ENCODE measurements around the gene CLCN6.

Gene CLCN6

GRCh38 chr1:11780380-11781147 is 25.4 kb upstream of the CLCN6 start:
- no peak for DNase-seq (ENCODE audit: low spot score)

GRCh38 chr1:11781297-11781696 is 24.7 kb upstream of the CLCN6 start:
- no peak for DNase-seq (ENCODE audit: low spot score)

DNA sequence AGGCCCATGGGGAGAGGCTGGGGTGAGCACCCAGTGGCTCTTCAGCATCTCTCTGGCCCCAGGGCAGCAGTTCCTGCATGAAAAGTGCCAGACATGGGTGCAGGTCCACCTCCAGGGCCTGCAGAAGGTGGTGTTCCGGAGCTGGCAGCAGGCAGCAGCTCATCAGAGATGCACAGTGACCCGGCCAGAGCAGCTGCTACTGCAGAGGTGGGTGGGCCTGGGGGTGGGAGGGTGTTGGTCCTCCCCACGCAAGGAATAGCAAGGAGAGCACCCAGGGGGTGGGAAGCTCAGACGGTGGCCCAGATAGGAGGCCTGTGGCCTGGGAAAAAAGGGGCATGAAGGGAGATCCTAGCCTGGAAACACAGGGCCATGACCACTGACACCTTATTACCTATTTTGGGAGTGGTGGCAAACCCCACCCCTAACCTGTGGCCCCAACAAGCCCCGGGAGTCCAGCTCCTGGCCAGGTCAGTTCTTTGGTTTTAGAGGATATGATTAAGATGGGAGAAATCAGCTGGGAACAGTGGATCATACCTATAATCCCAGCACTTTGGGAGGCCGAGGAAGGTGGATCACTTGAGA is 23.8 kb upstream of the CLCN6 start:
- no peak for DNase-seq (ENCODE audit: low spot score)

- no peak for DNase-seq (ENCODE audit: low spot score)
These were observed 22.4 kb upstream of the CLCN6 start for GRCh38 chr1:11783556-11783955.

DNA sequence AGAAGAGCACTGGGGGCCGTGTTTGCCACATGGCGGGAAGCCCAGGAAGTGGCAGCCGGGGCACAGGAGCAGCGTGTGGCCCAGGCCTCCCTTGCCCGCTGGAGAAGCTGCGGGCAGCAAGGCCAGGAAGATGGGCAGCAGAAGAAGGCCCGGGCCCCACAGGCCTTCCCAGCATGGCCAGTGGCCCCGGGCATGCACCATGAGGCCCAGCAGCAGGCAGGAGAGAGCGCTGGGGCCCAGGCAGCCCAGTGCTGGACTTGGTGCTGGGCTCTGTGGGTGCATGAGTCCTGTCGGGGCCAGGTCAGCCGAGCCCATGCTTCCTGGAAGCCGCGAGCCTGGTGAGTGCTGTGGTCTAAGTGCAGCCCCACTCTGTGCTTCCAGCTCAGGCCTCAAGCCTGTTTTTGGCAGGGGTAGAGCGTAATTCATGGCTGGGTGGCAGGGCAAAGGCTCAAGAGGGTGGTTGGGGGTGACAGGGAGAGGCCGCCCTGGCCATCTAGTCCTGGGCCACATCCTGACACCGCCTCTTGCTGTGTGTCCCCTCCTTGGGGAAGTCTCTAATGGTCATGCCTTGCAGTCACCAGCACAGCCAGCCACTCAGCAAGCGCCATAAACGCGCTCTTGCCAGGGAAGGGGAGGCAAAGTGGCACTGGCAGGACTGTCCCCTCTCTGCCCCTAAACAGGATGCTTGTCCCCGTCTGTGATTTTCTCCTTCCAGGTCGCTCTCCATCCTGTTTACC is 21.6 kb upstream of the CLCN6 start:
- DNase-seq (ENCODE audit: low spot score): no peak

DNA sequence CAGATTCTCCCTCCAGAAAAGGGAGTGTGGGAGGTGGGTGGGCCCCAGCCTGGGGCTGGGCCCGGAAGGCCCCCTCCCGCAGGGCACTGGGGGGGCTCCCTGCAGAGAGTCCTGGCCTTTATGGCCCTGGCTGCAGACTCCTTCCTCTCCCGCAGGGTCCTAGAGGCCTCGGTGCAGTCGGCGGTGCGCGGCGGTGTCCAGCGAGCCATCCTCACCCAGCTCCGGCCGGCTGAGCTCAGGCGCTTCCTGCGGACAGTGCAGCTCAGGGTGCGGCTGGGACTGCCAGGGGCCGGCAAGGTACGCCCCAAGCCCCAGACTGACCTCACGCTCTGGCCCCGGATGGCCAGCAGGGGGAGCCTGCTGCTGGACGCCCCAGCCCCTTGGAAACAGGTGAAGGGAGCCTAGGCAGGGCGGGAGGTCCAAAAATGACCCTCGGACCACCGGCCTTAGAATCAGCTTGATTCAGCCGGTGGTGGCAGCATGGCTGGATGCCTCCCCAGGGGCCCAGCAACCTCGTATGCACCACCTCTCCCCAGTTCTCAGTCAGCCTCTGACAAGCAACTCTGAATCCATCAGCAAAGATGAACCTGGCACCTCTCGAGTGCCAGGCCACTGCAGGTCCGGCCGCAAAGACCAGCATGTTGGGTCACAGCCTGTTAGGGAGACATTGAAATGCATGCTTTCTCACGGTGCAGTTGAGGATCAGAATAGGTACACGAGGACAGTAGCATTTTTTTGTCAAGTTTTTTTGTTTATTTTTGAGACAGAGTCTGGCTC is 20.8 kb upstream of the CLCN6 start:
- peak; percentile 76 for DNase-seq (ENCODE audit: low spot score)

DNA sequence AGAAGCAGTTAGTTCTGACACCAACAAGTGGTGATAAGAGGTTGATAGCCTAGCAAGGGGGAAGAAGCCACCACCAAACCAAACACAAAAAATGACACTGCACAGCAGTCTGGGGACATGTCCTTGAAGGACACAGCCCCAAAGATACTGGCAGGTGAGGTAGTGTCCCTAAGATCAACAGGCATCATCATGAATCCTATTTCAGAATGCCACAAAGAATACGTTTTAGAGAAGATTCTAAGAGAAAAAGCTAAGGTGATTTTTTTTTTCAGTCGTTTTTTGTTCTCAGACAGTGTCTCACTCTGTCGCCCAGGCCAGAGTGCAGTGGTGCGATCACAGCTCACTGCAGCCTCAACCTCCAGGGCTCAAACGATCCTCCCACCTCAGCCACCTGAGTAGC is 19.8 kb upstream of the CLCN6 start:
- no peak for DNase-seq (ENCODE audit: low spot score)

- DNase-seq (ENCODE audit: low spot score): peak; percentile 85
These were observed 18.7 kb upstream of the CLCN6 start for GRCh38 chr1:11787251-11787803.

- no peak for DNase-seq (ENCODE audit: low spot score)
These were observed 18.1 kb upstream of the CLCN6 start for GRCh38 chr1:11787804-11788436.

GRCh38 chr1:11788549-11789053 is 17.4 kb upstream of the CLCN6 start:
- DNase-seq (ENCODE audit: low spot score): no peak

DNA sequence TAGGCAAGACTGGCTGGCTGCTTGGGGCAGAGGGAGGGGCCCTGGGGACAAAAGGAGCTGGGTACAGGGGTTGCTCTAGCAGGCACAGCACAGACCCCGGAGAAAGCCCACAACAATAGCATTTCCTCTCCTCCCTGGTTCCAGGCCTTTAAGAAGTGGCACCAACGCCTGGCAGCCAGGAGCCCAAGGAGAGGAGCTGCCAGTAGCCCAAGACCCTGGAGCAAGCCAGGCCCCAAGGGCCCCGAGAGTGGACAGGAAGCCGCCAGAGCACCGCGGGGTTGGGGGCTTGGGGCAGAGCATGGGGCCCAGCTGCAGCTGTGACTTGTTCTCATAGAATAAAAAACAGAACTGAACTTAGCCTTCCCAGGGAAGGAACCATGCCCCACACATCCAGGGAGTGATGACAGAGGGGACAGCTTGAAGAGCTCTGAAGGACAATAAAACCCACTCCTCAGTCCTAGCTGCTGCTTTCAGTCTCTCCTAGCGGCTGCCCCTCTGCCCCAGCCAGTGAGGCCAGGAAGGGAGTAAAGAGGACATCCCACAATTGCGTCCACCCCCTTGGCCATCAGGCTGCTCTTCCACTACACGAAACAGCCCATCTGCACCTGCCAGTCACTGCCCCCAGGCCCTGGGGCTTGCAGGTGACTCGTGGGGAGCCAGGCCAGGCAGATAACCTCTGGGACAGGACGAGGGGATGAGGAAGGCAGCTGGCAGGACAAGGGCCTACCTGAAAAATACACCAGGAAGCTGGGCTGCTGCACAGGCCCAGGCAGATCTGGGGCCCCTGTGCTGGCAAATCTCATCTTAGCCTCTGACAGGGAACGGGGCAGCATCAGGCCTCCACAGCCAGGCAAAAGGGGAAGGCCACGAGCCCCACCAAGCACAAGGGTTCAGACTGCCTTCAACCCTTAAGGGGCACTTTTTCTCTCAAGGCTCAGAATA is 16.6 kb upstream of the CLCN6 start:
- no peak for DNase-seq (ENCODE audit: low spot score)

DNA sequence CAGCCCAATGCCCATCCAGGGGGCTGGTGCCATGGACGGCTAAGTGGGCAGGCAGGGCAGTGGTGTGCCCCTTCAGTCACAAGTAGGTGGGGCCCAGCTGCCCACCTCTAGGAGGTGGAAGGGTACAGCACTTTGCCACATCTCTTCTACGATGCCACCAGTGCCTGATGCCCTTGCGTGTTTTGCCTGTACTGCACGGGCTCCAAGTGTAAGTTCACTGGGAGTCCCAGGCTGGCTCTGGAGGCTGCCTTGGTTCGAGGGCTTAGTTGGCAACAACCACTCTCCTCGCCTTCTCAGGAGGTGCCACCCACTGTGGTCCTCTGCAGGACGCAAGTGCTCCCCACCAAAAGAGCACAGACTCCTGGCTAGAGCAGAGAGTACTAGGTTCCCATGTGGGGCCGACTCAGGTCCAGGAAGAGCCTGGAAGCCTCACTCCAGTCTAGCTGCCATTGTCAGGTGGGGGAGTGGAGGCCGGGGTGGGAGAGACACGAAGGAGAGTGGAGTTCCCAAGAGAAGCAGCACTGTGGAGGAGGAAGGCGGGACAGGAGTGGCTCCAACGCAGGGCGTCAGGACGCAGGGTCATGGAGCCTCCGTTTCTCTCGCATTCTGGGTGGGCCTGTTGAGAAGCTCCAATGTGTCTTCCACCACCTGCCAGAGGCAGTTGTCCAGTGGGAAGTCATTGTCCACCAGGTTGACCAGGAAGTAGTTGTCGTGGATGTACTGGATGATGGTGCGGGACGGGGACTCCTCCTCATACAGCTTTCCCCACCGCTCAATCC is 15.7 kb upstream of the CLCN6 start:
- DNase-seq (ENCODE audit: low spot score): no peak

- DNase-seq (ENCODE audit: low spot score): peak; percentile 93
These were observed 14.9 kb upstream of the CLCN6 start for GRCh38 chr1:11790880-11791715.

DNA sequence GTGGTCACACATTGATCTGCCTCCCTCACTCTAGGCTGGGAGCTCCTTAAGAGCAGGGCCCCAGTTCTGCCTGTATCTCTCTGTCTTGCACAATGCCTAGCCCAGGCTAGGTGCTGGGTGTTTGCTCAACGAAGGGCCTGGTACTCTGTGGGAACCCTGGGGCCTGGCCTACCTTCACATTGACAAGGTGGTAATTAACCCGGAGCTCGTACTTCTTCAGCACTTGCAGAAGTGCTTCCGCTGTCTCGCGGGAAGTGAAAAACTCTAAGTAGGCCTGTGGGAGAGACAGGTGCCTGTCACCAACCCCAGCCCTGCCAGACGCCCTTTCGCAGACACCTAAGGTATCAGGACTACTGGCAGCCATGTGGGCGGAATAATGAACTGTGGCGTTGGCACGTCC is 13.9 kb upstream of the CLCN6 start:
- no peak for DNase-seq (ENCODE audit: low spot score)

DNA sequence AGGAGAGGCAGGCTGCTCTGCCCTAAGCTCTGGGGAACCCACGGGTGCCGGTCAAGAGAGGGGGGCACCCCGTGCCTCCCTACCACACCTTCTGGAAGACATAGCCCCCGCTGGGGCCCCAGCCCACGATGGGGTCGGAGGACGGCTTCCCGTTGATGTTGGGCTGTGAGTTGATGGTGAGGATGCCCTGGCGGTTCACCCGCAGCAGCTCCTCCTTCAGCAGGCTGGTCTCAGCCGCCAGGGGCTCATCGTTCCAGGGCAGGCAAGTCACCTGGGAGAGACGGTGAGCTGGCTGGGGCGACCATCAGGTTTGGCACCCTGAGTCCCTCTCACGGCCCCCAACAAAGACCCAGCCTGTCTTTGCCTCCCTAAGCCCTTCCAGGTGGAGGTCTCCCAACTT is 12.2 kb upstream of the CLCN6 start:
- no peak for DNase-seq (ENCODE audit: low spot score)

DNA sequence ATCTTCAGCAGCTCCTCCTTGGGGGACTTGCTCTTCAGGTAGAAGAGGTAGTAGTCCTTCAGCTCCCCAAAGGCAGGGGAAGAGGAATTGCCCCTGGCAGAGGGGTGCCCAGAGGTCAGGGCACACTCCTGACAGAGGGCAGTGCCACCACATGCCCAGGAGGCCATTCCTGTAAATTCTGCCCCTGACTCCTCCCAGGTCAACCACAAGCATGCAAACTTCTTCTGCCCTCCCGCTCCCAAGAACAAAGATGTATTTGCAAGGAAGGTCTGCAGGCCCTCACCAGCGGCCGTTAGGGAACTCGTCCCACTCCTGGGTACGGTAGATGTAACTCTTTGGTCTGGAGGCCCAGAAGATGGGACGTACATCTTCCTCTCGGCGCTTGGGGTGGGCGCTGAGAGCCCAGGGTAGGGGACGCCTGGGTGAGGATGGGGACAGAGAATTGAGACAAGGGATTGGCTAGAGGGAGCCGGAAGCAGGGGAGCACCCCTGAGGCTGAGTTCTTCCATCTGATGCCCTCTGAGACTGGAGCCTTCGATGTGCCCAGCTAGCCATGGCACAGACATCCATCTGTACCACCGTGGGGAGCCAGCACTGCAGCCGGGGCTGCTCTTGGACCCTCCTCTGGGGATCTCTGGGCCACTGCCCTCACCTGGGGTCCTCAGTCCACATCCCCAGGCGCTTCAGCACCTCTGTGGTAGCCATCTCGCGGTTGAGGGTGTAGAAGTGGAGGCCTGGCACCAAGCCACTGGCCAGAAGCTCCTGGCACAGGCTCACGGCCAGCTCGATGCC is 11.3 kb upstream of the CLCN6 start:
- no peak for DNase-seq (ENCODE audit: low spot score)

- no peak for DNase-seq (ENCODE audit: low spot score)
These were observed 10.6 kb upstream of the CLCN6 start for GRCh38 chr1:11795238-11795890.
